GM21528 (cell line): ENCODE data around the gene MRPL16.

ENCODE experiments used
- ATAC-seq: cut with Tn5 transposase; IDR thresholded peaks from one replicate; pipeline ENCODE4 v1.9.1; 2021; ENCODE audit warnings: mild to moderate bottlenecking, moderate library complexity; ENCODE audit not compliant: unreplicated experiment, low FRiP score

MRPL16 gene

GRCh38 chr11:59776210-59777066 lies 34.1 kb downstream of the MRPL16 start:
- no peak for ATAC-seq

- no peak for ATAC-seq
These were observed 37.5 kb downstream of the MRPL16 start for GRCh38 chr11:59773083-59773440.

GRCh38 chr11:59771605-59772004 lies 39.0 kb downstream of the MRPL16 start:
- ATAC-seq: no peak

- ATAC-seq: no peak
These were observed 39.7 kb downstream of the MRPL16 start for GRCh38 chr11:59770869-59771268.

GRCh38 chr11:59770319-59770718 lies 40.3 kb downstream of the MRPL16 start:
- no peak for ATAC-seq

- ATAC-seq: no peak
These were observed 40.8 kb downstream of the MRPL16 start for GRCh38 chr11:59769828-59770227.

GRCh38 chr11:59769111-59769510 lies 41.5 kb downstream of the MRPL16 start:
- no peak for ATAC-seq

GRCh38 chr11:59767225-59767611 lies 43.4 kb downstream of the MRPL16 start:
- no peak for ATAC-seq

- no peak for ATAC-seq
These were observed 43.9 kb downstream of the MRPL16 start for GRCh38 chr11:59766542-59767224.

- ATAC-seq: no peak
These were observed 45.4 kb downstream of the MRPL16 start for GRCh38 chr11:59765068-59765735.

GRCh38 chr11:59761993-59762392 lies 48.6 kb downstream of the MRPL16 start:
- no peak for ATAC-seq

- ATAC-seq: no peak
These were observed 49.8 kb downstream of the MRPL16 start for GRCh38 chr11:59760771-59761170.

- no peak for ATAC-seq
These were observed 50.7 kb downstream of the MRPL16 start for GRCh38 chr11:59759900-59760299.

GRCh38 chr11:59758401-59759037 lies 52.1 kb downstream of the MRPL16 start:
- ATAC-seq: no peak

GRCh38 chr11:59756845-59757244 lies 53.7 kb downstream of the MRPL16 start:
- no peak for ATAC-seq

GRCh38 chr11:59756558-59756840 lies 54.1 kb downstream of the MRPL16 start:
- no peak for ATAC-seq
